DND-41 (cell line): ENCODE measurements around the gene MPP2.

ENCODE experiments used
- CTCF ChIP-seq: IDR thresholded peaks from 2 replicates; pipeline ENCODE4 v1.5.1; 2012; ENCODE audit warnings: borderline replicate concordance, low read length, moderate library complexity, mild to moderate bottlenecking; ENCODE audit not compliant: poor library complexity, severe bottlenecking; ENCODE audit errors: extremely low read depth
- EZH2 ChIP-seq: IDR thresholded peaks from 3 replicates; pipeline ENCODE4 v1.6.1; 2012; ENCODE audit warnings: borderline replicate concordance, low read depth, mild to moderate bottlenecking, moderate library complexity, low read length, inconsistent platforms; ENCODE audit not compliant: severe bottlenecking

GRCh38 chr17:43852571-43852970 is 54.8 kb downstream of the MPP2 start:
- TF ChIP-seq CTCF (no peak), EZH2 (no peak)
